Heart right ventricle (tissue), 16 donors: Measurements from ENCODE around the gene ADAMTS2. TPM values are rescaled to one million over a fixed set of nuclear protein-coding genes. Genes with fewer than 3 reads are reported as not detected.

Experiments used
- ATAC-seq, 8 donors: fragments of 200-7000 bp; cut with Tn5 transposase; one replicate each; pipeline ENCODE4 v1.9.1; 2020; ENCODE audit warnings: mild to moderate bottlenecking in 8 of 8, moderate library complexity in 8 of 8, moderate number of reproducible peaks in 1 of 8
- DNase-seq, 2 donors: peaks; one replicate each; pipeline ENCODE4 v3.0.0-alpha.2; 2020
- H3K27ac ChIP-seq, 10 donors: fragments of 200-600 bp; sonication (generic) in 2 of 10; one replicate each; pipeline versions ENCODE4 v1.5.0 to v1.8.0; 2020 to 2022; ENCODE audit warnings: mild to moderate bottlenecking in 3 of 10
- H3K27me3 ChIP-seq, 7 donors: fragments of 200-600 bp; one replicate each; pipeline ENCODE4 v1.8.0; 2021 to 2022; ENCODE audit warnings: mild to moderate bottlenecking in 2 of 7
- H3K36me3 ChIP-seq, 9 donors: fragments of 200-600 bp; sonication (generic) in 1 of 9; one replicate each; pipeline versions ENCODE4 v1.5.0 to v1.8.0; 2020 to 2022; ENCODE audit warnings: mild to moderate bottlenecking in 2 of 9
- H3K4me1 ChIP-seq, 9 donors: fragments of 200-600 bp; sonication (generic) in 1 of 9; one replicate each; pipeline versions ENCODE4 v1.5.0 to v1.8.0; 2020 to 2022; ENCODE audit warnings: mild to moderate bottlenecking in 4 of 9
- H3K4me3 ChIP-seq, 10 donors: fragments of 200-600 bp; sonication (generic) in 2 of 10; one replicate each; pipeline versions ENCODE4 v1.5.0 to v1.8.0; 2020 to 2022; ENCODE audit warnings: mild to moderate bottlenecking in 7 of 10, moderate library complexity in 2 of 10
- H3K9me3 ChIP-seq, 11 donors: fragments of 200-600 bp in 10 of 11; sonication (generic) in 2 of 11; one replicate each; pipeline versions ENCODE4 v1.5.0 to v1.8.0; 2013 to 2022; ENCODE audit warnings: mild to moderate bottlenecking in 2 of 11, control low read depth in 1 of 11, moderate library complexity in 1 of 11
- WGBS, 2 donors: extraction: QIAGEN DNeasy Blood & Tissue Kit; methylation state at CpG; one replicate each; pipeline ENCODE4 v1.1.7; 2013; ENCODE audit warnings: inconsistent platforms in 1 of 2; 5-methylcytosine and 5-hydroxymethylcytosine counted together
- intact Hi-C, 10 donors: fragments of 100-400 bp; cut with DNase I; formaldehyde crosslinking; loops; one replicate each; pipeline versions ENCODE4 v1.11.1 to v1.14.2; 2022
- polyA plus RNA-seq, 2 donors: library from polyadenylated mRNA; stranded (reverse); fragments of 200-250 nt; gene quantifications; one replicate each; pipeline ENCODE4 v1.2.3, GENCODE V29; 2013
- total RNA-seq, 10 donors: library from RNA; stranded (reverse); fragmentation: NEBNext Ultra II Directional in 3 of 10; extraction: Animal tissue kit (Norgen Biotek cat#: 25700) in 3 of 10; gene quantifications; one replicate each; pipeline versions ENCODE4 v1.2.1 to v1.2.4, GENCODE V29; 2021 to 2023
- TF ChIP-seq, protein P1 (sequence below), 9 donors: fragments of 200-600 bp; sonication (generic) in 2 of 9; IDR thresholded peaks; one replicate each; pipeline versions ENCODE4 v1.5.0 to v1.8.0; 2021 to 2022; ENCODE audit warnings: antibody characterized with exemption in 9 of 9, mild to moderate bottlenecking in 5 of 9, moderate library complexity in 1 of 9
- donor health status: Arrhythmogenic right ventricular cardiomyopathy.
- donor health status: ischemic (EF 13 %, LVEDD 7.1; RV severe dilation, severe dysfunction).
- donor health status: healthy with polysubstance abuse.
- donor health status: DM: no; HTN: yes; CAD: no.
- donor health status: DM: no; HTN: no; CAD: no.
- donor health status: ischemic (EF 25% LVEDD 6.9; RV normal size, moderate dysfunction).
- donor health status: ischemic (EF 25% LVEDD 5.7; RV mildly dilated, moderate dysfunction).
- donor health status: healthy.
- donor health status: DM: yes; HTN: yes; CAD: no.
- donor health status: Ischemic cardiomyopathy.
- donor health status: ischemic (EF 35%, LVEDD 5.7; RV mildly dilated, moderate dysfunction).
- donor health status: nonischemic (EF 11% LVEDD 7.7; RV severe dilation, severe dysfunction).
- donor health status: DM: yes; HTN: yes; CAD: no.
- donor health status: PGD.
- donor health status: ischemic (EF 29% LVEDD 5.4; RV normal size, mild dysfunction).
- donor health status: nonischemic (EF 23%, LVEDD 6.1; RV moderate dilation, normal function).

Gene ADAMTS2
- total and polyA plus RNA-seq, 12 donors = 1.7 to 13.5 (median 3.9) TPM

DNA sequence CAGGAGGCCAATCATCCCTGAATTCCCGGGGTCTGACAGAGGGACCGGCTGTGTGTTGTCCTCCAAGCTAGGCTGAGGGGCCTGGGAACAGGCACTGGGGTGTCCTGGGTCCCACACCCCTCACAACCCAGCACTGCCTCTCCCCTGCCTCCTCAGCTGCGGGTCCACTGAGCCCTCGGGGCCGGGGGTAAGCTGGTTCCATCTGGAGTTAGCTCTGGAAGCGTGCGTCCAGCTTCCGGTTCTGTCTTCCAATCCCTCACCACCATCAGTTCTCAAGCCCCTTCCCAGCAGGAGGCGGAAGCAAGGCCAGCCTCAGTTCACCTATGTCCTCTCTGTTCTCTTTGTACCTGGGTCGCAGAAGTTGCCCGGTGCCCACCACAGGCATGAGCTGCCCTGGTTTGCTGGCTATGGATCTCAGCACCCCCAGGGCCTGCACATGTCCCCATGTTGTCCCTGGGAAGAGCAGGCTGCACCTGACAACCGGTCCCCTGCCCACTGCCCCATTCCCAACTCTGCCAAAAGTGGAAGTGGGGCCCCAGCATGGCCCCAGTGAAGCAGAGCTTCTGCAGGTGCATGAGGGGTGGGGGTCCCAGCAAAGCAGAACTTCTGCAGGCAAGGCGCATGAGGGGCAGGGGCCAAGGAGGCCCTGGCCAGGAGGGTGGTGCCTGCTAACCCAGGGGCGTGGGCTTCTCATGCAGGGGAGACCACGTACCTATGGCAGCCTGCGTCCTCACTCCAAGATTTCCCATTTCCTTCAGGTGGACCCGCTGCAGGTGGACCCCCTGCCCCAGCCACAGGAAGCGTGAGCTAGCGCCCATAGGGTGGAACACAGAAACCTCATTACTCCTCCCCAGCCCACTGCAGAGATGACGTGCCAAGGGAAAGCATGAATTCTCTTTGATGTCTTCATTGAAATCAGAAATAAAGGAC lies 173.2 kb downstream of the ADAMTS2 start:
- Histone ChIP-seq H3K4me3 (no peak overlapping the region), H3K4me1 (peaks cover 0 to 8% (median 5%) of the 10 kb centered on the region in 9 donors), H3K36me3 (no peaks in the 10 kb centered on the region), H3K27ac (no peak overlapping the region), H3K27me3 (peaks cover 0 to 21% (median 15%) of the 10 kb centered on the region in 7 donors), H3K9me3 (no peaks in the 10 kb centered on the region)
- DNase-seq (no peak), ATAC-seq (peak in 1 of 8 donors; percentile 16)
- intact Hi-C loops = loop anchor here in 2 of 10 donors (5.0 to 10.0 kb wide), 2 partner anchors 170 to 173 kb away; partner anchors contain the start of gene ADAMTS2 (in 1 of the 2)
- TF ChIP-seq, protein P1, sequence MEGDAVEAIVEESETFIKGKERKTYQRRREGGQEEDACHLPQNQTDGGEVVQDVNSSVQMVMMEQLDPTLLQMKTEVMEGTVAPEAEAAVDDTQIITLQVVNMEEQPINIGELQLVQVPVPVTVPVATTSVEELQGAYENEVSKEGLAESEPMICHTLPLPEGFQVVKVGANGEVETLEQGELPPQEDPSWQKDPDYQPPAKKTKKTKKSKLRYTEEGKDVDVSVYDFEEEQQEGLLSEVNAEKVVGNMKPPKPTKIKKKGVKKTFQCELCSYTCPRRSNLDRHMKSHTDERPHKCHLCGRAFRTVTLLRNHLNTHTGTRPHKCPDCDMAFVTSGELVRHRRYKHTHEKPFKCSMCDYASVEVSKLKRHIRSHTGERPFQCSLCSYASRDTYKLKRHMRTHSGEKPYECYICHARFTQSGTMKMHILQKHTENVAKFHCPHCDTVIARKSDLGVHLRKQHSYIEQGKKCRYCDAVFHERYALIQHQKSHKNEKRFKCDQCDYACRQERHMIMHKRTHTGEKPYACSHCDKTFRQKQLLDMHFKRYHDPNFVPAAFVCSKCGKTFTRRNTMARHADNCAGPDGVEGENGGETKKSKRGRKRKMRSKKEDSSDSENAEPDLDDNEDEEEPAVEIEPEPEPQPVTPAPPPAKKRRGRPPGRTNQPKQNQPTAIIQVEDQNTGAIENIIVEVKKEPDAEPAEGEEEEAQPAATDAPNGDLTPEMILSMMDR (IDR thresholded peaks at IDR 0.05) = no peak
- WGBS, 2 donors = 87 to 88% methylated on average over 20 of the region's 20 CpGs

DNA sequence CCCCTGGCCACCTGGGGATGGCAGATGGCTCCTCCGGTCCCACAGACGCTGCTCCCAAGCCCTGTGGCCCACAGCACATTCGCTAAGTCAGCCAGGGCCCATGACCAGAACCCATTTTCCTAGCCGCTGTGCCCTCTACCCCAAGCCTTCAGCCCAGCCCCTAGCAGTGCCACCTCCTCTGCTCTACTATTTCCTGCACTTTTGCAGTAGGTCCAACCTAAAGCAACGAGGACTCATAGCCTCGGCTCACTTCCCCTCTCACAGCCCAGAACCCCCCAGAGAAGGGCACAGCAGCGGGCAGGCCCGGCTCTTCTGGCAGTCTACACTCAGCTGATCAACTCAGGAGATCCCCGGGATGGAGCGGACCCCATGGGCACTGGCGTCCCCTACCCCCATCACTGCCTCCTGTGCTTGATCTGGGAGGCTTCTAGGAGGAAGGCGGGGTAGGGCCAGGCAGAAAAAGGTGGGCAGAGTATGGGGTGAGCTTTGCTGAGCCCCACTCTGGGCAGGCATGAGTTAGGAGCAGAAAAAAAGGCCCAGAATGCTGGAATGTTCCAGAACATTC lies 173.9 kb downstream of the ADAMTS2 start:
- DNase-seq (no peak), ATAC-seq (no peak)
- H3K4me3 ChIP-seq = no peak overlapping the region
- no peaks in the 10 kb centered on the region for H3K36me3 ChIP-seq
- intact Hi-C loops = loop anchor here in 2 of 10 donors (5.0 to 10.0 kb wide), 2 partner anchors 171 to 173 kb away; partner anchors contain the start of gene ADAMTS2 (in 1 of the 2)
- no peaks in the 10 kb centered on the region for H3K9me3 ChIP-seq
- peaks cover 0 to 26% (median 15%) of the 10 kb centered on the region in 7 donors for H3K27me3 ChIP-seq
- no peak overlapping the region for H3K27ac ChIP-seq
- TF ChIP-seq, protein P1 (IDR thresholded peaks at IDR 0.05) = no peak
- WGBS, 2 donors = 86 to 91% methylated on average over 12 of the region's 12 CpGs
- peaks cover 0 to 12% (median 7%) of the 10 kb centered on the region in 9 donors for H3K4me1 ChIP-seq

DNA sequence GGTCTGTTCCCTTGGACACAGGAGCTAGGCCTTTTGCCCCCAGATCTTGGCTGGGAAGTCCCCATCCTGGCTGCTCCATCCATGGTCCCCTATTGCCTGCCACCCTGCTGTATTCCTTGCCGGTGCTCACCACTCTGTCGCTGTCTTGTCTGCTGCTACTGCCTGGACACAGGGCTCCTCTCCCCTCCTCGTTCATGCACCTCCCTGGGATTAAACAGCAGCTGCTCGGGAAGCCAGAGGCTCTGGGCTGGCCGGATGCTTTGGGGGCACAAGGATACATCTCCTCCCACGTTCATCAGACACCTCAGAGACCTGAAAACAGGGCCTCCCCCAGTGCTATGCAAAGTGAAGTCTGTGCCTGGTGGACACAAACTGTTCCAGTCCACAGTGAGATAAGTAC lies 174.7 kb downstream of the ADAMTS2 start:
- Histone ChIP-seq H3K4me3 (no peak overlapping the region), H3K36me3 (no peaks in the 10 kb centered on the region), H3K4me1 (peaks cover 0 to 12% (median 7%) of the 10 kb centered on the region in 9 donors), H3K27me3 (peaks cover 0 to 26% (median 15%) of the 10 kb centered on the region in 7 donors), H3K9me3 (no peaks in the 10 kb centered on the region), H3K27ac (no peak overlapping the region)
- WGBS, 2 donors = 63 to 72% methylated on average over 6 of the region's 6 CpGs
- ATAC-seq (no peak), DNase-seq (no peak)
- TF ChIP-seq, protein P1 (IDR thresholded peaks at IDR 0.05) = no peak
- intact Hi-C loops = loop anchor here in 2 of 10 donors (5.0 to 10.0 kb wide), 2 partner anchors 172 to 174 kb away; partner anchors contain the start of gene ADAMTS2 (in 1 of the 2)

DNA sequence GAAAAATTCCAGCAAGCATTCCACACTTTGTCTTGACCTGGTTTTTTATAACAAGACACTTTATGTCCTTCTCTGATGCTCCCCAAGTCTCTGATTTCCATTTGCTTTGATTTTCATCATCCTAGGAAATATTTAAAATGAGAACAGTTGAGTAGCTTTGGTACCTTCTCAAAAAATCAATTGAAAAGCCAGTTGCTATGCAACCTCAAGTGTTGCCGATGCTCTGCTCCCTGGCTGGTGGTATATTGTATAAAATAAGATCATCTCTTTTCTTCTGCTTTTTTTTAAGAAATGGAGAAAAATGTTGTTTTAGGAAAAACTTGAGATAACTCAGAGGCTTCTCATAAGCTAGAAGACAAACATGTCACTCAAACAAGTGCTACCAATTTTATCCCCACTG lies 175.4 kb downstream of the ADAMTS2 start:
- ATAC-seq = no peak
- H3K4me3 ChIP-seq = no peak overlapping the region
- no peaks in the 10 kb centered on the region for H3K9me3 ChIP-seq
- TF ChIP-seq, protein P1 (IDR thresholded peaks at IDR 0.05) = no peak
- DNase-seq = no peak
- WGBS, 2 donors = 90 to 99% methylated on average over 1 of the region's 1 CpG
- intact Hi-C loops = loop anchor here in 9 of 10 donors (2.0 to 10.0 kb wide), 5 partner anchors 172 to 325 kb away; partner anchors contain the start of gene ADAMTS2 (in 7 of the 9)
- H3K27ac ChIP-seq = no peak overlapping the region
- H3K4me1 ChIP-seq = peaks cover 0 to 12% (median 7%) of the 10 kb centered on the region in 9 donors
- peaks cover 0 to 26% (median 15%) of the 10 kb centered on the region in 7 donors for H3K27me3 ChIP-seq
- H3K36me3 ChIP-seq = no peaks in the 10 kb centered on the region
